ENCODE data around the gene BAIAP2L1. TPM values are rescaled to one million over a fixed set of nuclear protein-coding genes. Genes with fewer than 3 reads are reported as not detected.
A peak's percentile ranks its signal among the peaks of the same experiment; 100 is the strongest.

The BAIAP2L1 gene
- total RNA-seq, 1 experiment from 2014 or later: 120 TPM

GRCh38 chr7:98287486-98287959, 113.4 kb downstream of the BAIAP2L1 start:
- intact Hi-C loops (cut with micrococcal nuclease; ENCODE audit: unreplicated experiment) (no loop called here), in situ Hi-C loops (cut with HindIII; ENCODE audit: low pct_unique_long_range_greater_than_20kb, low sequenced_read_pairs) (loop anchor here (25.0 kb wide), 1 partner anchor 100 kb away; no protein-coding TSS in a partner anchor)
- Histone ChIP-seq H3K27ac (ENCODE audit: low read length) (peak overlapping the region; percentile 57; the same call in 1 of the 2 replicates), H3K9me3 (ENCODE audit: control insufficient read depth, insufficient read depth, low read depth, low read length) (no peaks in the 10 kb centered on the region), H3K36me3 (ENCODE audit: control insufficient read depth, insufficient read depth, low read length) (peaks cover 4% of the 10 kb centered on the region), H3K4me3 (ENCODE audit: low read depth in 2 of 2, low read length in 2 of 2) (no peak overlapping the region), H3K27me3 (ENCODE audit: control insufficient read depth, insufficient read depth, low read length) (no peaks in the 10 kb centered on the region), H3K4me1 (ENCODE audit: control insufficient read depth, insufficient read depth, low read length) (peaks cover 61% of the 10 kb centered on the region)
- ATAC-seq (peak; percentile 7; the same call in 1 of the 2 replicates), DNase-seq (ENCODE audit: low read depth, low spot score) (no peak)
- no TSS peak for BruUV-seq (replicated peaks)
- CTCF ChIA-PET: interaction anchor here (0.6 kb wide), 2 partner anchors 19 to 113 kb away, joined by 3 read pairs; partner anchors contain the start of gene BAIAP2L1
- TF ChIP-seq REST (IDR thresholded peaks at IDR 0.05; ENCODE audit: insufficient read depth in 1 of 2, low read depth in 2 of 2, low read length in 1 of 2) (no peak), POLR2AphosphoS5 (IDR thresholded peaks at IDR 0.05; ENCODE audit: low read depth, low read length) (no peak), SIN3A (IDR thresholded peaks at IDR 0.05; ENCODE audit: borderline replicate concordance, insufficient read depth, low read depth, low read length) (no peak), TCF7L2 (IDR thresholded peaks at IDR 0.05; ENCODE audit: low read depth, low read length) (no peak), CTCF (IDR thresholded peaks at IDR 0.05) (no peak)
- POLR2A ChIA-PET: interaction anchor here (0.7 kb wide), 1 partner anchor 17 kb away, joined by 5 read pairs; no protein-coding TSS in a partner anchor

GRCh38 chr7:98286701-98287485, 114.0 kb downstream of the BAIAP2L1 start:
- no peak for DNase-seq (ENCODE audit: low read depth, low spot score)

More at GRCh38 chr7:98286701-98287485, 114.0 kb downstream of the BAIAP2L1 start:
- peaks cover 4% of the 10 kb centered on the region for H3K36me3 ChIP-seq (ENCODE audit: control insufficient read depth, insufficient read depth, low read length)
- 0 out of 2 replicates have a peak, but pooled peaks have one; percentile 47 for TF ChIP-seq SIN3A (IDR thresholded peaks at IDR 0.05; ENCODE audit: borderline replicate concordance, insufficient read depth, low read depth, low read length)
- no peak for TF ChIP-seq TCF7L2 (IDR thresholded peaks at IDR 0.05; ENCODE audit: low read depth, low read length)
- TF ChIP-seq CTCF (IDR thresholded peaks at IDR 0.05): no peak
- peak in 1 of 2 experiments; percentile 43; a peak in 1 of 4 replicates for TF ChIP-seq REST (IDR thresholded peaks at IDR 0.05; ENCODE audit: insufficient read depth in 1 of 2, low read depth in 2 of 2, low read length in 1 of 2)
- H3K4me3 ChIP-seq (ENCODE audit: low read depth in 2 of 2, low read length in 2 of 2): no peak overlapping the region
- no TSS peak for BruUV-seq (replicated peaks)
- in situ Hi-C loops (cut with HindIII; ENCODE audit: low pct_unique_long_range_greater_than_20kb, low sequenced_read_pairs): loop anchor here (25.0 kb wide), 1 partner anchor 100 kb away; no protein-coding TSS in a partner anchor
- H3K9me3 ChIP-seq (ENCODE audit: control insufficient read depth, insufficient read depth, low read depth, low read length): no peaks in the 10 kb centered on the region
- H3K4me1 ChIP-seq (ENCODE audit: control insufficient read depth, insufficient read depth, low read length): peaks cover 61% of the 10 kb centered on the region
- intact Hi-C loops (cut with micrococcal nuclease; ENCODE audit: unreplicated experiment): no loop called here
- CTCF ChIA-PET: interaction anchor here (0.6 kb wide), 2 partner anchors 18 to 114 kb away, joined by 3 read pairs; partner anchors contain the start of gene BAIAP2L1
- H3K27ac ChIP-seq (ENCODE audit: low read length): peak overlapping the region; percentile 98
- H3K27me3 ChIP-seq (ENCODE audit: control insufficient read depth, insufficient read depth, low read length): no peaks in the 10 kb centered on the region
- POLR2A ChIA-PET: no interaction called here
- ATAC-seq: no peak

Data from Panc1 (cell line).